K562 (cell line): ENCODE results near the gene BSN. TPM values are rescaled to one million over a fixed set of nuclear protein-coding genes. Genes with fewer than 3 reads are reported as not detected.

ENCODE experiments used
- ATAC-seq: fragments of 200-7000 bp; cut with Tn5 transposase; 3 replicates; pipeline ENCODE4 v1.9.1; 2020; ENCODE audit warnings: moderate library complexity
- BruUV-seq: library from RNA; stranded (reverse); fragments of 400-500 nt; replicated peaks from 2 replicates; lab custom pipeline; 2021; lab: Mats Ljungman, UMichigan
- CTCF ChIA-PET: fragments of 300-600 bp; formaldehyde crosslinking; extraction: SDS; loops from one replicate; lab custom pipeline; 2021; ENCODE audit warnings: low intra/inter-chr PET ratio; lab: Yijun Ruan, JAX
- POLR2A ChIA-PET: fragments of 300-600, 350-650 bp; sonication (Branson Sonifier 250); formaldehyde crosslinking; extraction: SDS; loops from one replicate; lab custom pipeline; 2021; ENCODE audit warnings: antibody characterized with exemption, inconsistent platforms; lab: Yijun Ruan, JAX
- DNase-seq, 4 experiments: peaks; one replicate each; pipeline versions ENCODE4 v3.0.0 to v3.0.0-alpha.2; 2011 to 2018; ENCODE audit warnings: low spot score in 3 of 4, mixed read lengths in 3 of 4; ENCODE audit errors: extremely low read depth in 1 of 4
- FAIRE-seq: peaks from 2 replicates; lab custom pipeline; 2011; peaks lifted over from hg19 to GRCh38; lab: Jason Lieb, UNC
- H2AFZ ChIP-seq: 2 replicates; pipeline ENCODE4 v1.6.0; 2011; ENCODE audit warnings: low read depth, low read length, control low read depth, inconsistent platforms
- H3K27ac ChIP-seq: fragments of 200-600 bp; 3 replicates; pipeline ENCODE4 v1.8.0; 2011; ENCODE audit warnings: low read depth, mild to moderate bottlenecking, control low read depth, inconsistent platforms, low read length, moderate library complexity, mixed read lengths; ENCODE audit errors: extremely low read depth
- H3K27me3 ChIP-seq, 2 experiments: fragments of 300-600 bp in 1 of 2; 2 replicates in 1 of 2; 3 replicates in 1 of 2; pipeline versions ENCODE4 v1.6.0 to v1.8.0; 2011; ENCODE audit warnings: inconsistent platforms in 2 of 2, low read length in 2 of 2, mild to moderate bottlenecking in 1 of 2, mixed read lengths in 1 of 2, moderate library complexity in 1 of 2; ENCODE audit not compliant: control insufficient read depth in 2 of 2, insufficient read depth in 2 of 2
- H3K36me3 ChIP-seq: fragments of 300-600 bp; 3 replicates; pipeline ENCODE4 v1.8.0; 2011; ENCODE audit warnings: mild to moderate bottlenecking, low read length, inconsistent platforms; ENCODE audit not compliant: control insufficient read depth, insufficient read depth
- H3K4me1 ChIP-seq, 2 experiments: fragments of 200-600 bp in 1 of 2; replicated peaks in 1 of 2; 2 replicates in 1 of 2; 3 replicates in 1 of 2; pipeline versions ENCODE4 v1.5.1 to v1.8.0; 2011; ENCODE audit warnings: inconsistent platforms in 2 of 2, low read length in 2 of 2, mild to moderate bottlenecking in 1 of 2, mixed read lengths in 1 of 2, moderate library complexity in 1 of 2; ENCODE audit not compliant: control insufficient read depth in 2 of 2, insufficient read depth in 2 of 2
- H3K4me2 ChIP-seq: 2 replicates; pipeline ENCODE4 v1.6.1; 2011; ENCODE audit warnings: low read length, control low read depth, inconsistent platforms, mixed read lengths; ENCODE audit not compliant: insufficient read depth
- H3K4me3 ChIP-seq: fragments of 200-600 bp; sonication (generic), shearing (Covaris generic); 2 replicates; pipeline ENCODE4 v1.5.1; 2016; ENCODE audit warnings: control low read depth, inconsistent platforms
- H3K79me2 ChIP-seq: fragments of 200-600 bp; 3 replicates; pipeline ENCODE4 v1.8.0; 2011; ENCODE audit warnings: low read length, inconsistent platforms; ENCODE audit not compliant: control insufficient read depth, insufficient read depth
- H3K9ac ChIP-seq, 2 experiments: 2 replicates each; pipeline versions ENCODE4 v1.6.0 to v1.6.1; 2011; ENCODE audit warnings: low read depth in 2 of 2, low read length in 2 of 2, control low read depth in 1 of 2, inconsistent platforms in 1 of 2, mild to moderate bottlenecking in 1 of 2, mixed read lengths in 1 of 2; ENCODE audit not compliant: insufficient read depth in 1 of 2
- H3K9me1 ChIP-seq: one replicate; pipeline ENCODE4 v1.6.0; 2011; ENCODE audit warnings: inconsistent platforms, mild to moderate bottlenecking, low read length, moderate library complexity; ENCODE audit not compliant: control insufficient read depth, insufficient read depth
- H3K9me3 ChIP-seq: replicated peaks from 2 replicates; pipeline ENCODE4 v1.5.1; 2011; ENCODE audit warnings: low read depth, low read length, inconsistent platforms; ENCODE audit not compliant: control insufficient read depth, insufficient read depth
- H4K20me1 ChIP-seq: replicated peaks from 2 replicates; pipeline ENCODE4 v1.6.1; 2011; ENCODE audit warnings: low read length, inconsistent platforms, mixed read lengths; ENCODE audit not compliant: control insufficient read depth, insufficient read depth
- ELF1 ChIP-seq: fragments of 200-800 bp; sonication (Bioruptor generic); IDR thresholded peaks from 2 replicates; pipeline ENCODE4 v1.6.1; 2016; ENCODE audit warnings: missing genetic modification characterization, missing compliant biosample characterization
- FOXJ3 ChIP-seq: sonication (generic); formaldehyde crosslinking; IDR thresholded peaks from 2 replicates; pipeline ENCODE4 v1.4.0; 2020; ENCODE audit warnings: mild to moderate bottlenecking, missing genetic modification reagents
- IFI16 ChIP-seq: fragments of 250-450 bp; sonication (Bioruptor Pico); IDR thresholded peaks from 2 replicates; pipeline ENCODE4 v2.1.2; 2022; ENCODE audit warnings: mild to moderate bottlenecking, inconsistent platforms
- MEIS2 ChIP-seq: fragments of 450-650 bp; IDR thresholded peaks from 2 replicates; pipeline ENCODE4 v1.6.1; 2014; ENCODE audit warnings: mild to moderate bottlenecking; ENCODE audit not compliant: partially characterized antibody
- POLR2B ChIP-seq: fragments of 450-650 bp; IDR thresholded peaks from 2 replicates; pipeline ENCODE4 v1.6.1; 2018; ENCODE audit warnings: low read depth; ENCODE audit not compliant: partially characterized antibody
- RNF2 ChIP-seq: sonication (generic); IDR thresholded peaks from 2 replicates; pipeline ENCODE4 v1.6.1; 2016
- ZNF76 ChIP-seq: fragments of 250-450 bp; sonication (Bioruptor Pico); IDR thresholded peaks from 2 replicates; pipeline ENCODE4 v1.4.0; 2020; ENCODE audit warnings: mild to moderate bottlenecking, moderate library complexity, borderline replicate concordance
- WGBS: fragments of 100-300 bp; shearing (Covaris generic); methylation state at CpG from one replicate; pipeline ENCODE4 v1.1.6; 2016; ENCODE audit warnings: low coverage, mixed read lengths; ENCODE audit not compliant: insufficient coverage; ENCODE audit errors: missing lambda C conversion rate; 5-methylcytosine and 5-hydroxymethylcytosine counted together
- in situ Hi-C: fragments of 300-500 bp; cut with MboI; formaldehyde crosslinking; loops from 4 replicates; pipeline ENCODE4 v1.15.0; 2018; ENCODE audit warnings: inconsistent platforms, mixed read lengths
- intact Hi-C: fragments of 100-400 bp; cut with micrococcal nuclease; formaldehyde crosslinking; loops from 2 replicates; pipeline ENCODE4 v1.14.2; 2022
- polyA plus RNA-seq, 8 experiments: library from polyadenylated mRNA; depleted of rRNA in 4 of 8; stranded (reverse) in 5 of 8; unstranded in 3 of 8; fragments of >200 nt; fragmentation: Nextera tagmentation in 2 of 8; fragmentation: Illumina TruSeq in 1 of 8; extraction: Ambion mirVana in 2 of 8; extraction: Trizol in 1 of 8; gene quantifications; 2 replicates each; pipeline versions ENCODE4 v1.2.1 to v1.2.3, GENCODE V29; 2011 to 2014; ENCODE audit warnings: inconsistent platforms in 1 of 8, missing spikeins in 1 of 8
- total RNA-seq, 7 experiments: library from RNA; depleted of rRNA in 6 of 7; stranded (reverse); fragments of >200 nt in 6 of 7; fragmentation: Illumina TruSeq in 2 of 7; extraction: Trizol in 2 of 7; gene quantifications; 2 replicates each; pipeline versions ENCODE4 v1.2.1 to v1.2.3, GENCODE V29; 2011 to 2021; ENCODE audit warnings: low replicate concordance in 1 of 7
- TF ChIP-seq, protein P1 (sequence below): sonication (generic); formaldehyde crosslinking; IDR thresholded peaks from 2 replicates; pipeline ENCODE4 v1.8.1; 2023; ENCODE audit warnings: mild to moderate bottlenecking, missing genetic modification reagents

BSN gene
- total and polyA plus RNA-seq, 9 of the 15 experiments (the other 6 are each of a cell fraction or from before 2014, with no cell fraction given): 0.03 to 1.5 (median 0.29) TPM

DNA sequence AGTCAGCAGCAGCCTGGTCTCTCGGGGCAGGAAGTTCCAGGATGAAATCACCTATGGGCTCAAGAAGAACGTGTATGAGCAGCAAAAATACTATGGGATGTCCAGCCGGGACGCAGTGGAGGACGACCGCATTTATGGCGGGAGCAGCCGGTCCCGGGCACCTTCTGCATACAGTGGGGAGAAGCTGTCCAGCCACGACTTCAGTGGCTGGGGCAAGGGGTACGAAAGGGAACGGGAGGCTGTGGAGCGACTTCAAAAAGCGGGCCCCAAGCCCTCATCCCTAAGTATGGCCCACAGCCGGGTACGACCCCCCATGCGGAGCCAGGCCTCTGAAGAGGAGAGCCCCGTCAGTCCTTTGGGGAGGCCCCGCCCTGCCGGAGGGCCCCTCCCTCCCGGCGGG, 107.7 kb downstream of the BSN start:
- no peaks in the 10 kb centered on the region for H3K27me3 ChIP-seq
- BruUV-seq: no TSS peak
- in situ Hi-C loops: loop anchor here (10.0 kb wide), 1 partner anchor 97 kb away; no protein-coding TSS in a partner anchor
- no peak overlapping the region for H3K27ac ChIP-seq
- TF ChIP-seq, protein P1, sequence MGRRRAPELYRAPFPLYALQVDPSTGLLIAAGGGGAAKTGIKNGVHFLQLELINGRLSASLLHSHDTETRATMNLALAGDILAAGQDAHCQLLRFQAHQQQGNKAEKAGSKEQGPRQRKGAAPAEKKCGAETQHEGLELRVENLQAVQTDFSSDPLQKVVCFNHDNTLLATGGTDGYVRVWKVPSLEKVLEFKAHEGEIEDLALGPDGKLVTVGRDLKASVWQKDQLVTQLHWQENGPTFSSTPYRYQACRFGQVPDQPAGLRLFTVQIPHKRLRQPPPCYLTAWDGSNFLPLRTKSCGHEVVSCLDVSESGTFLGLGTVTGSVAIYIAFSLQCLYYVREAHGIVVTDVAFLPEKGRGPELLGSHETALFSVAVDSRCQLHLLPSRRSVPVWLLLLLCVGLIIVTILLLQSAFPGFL (CRISPR knock-in tag): no peak
- TF ChIP-seq MEIS2 (no peak), ELF1 (tag) (no peak), POLR2B (no peak), ZNF76 (no peak), FOXJ3 (no peak), IFI16 (CRISPR knock-in tag) (no peak), RNF2 (no peak)
- no peak overlapping the region; a peak in 1 of 4 replicates for H3K9ac ChIP-seq
- ChIA-PET CTCF (no interaction called here), POLR2A (no interaction called here)
- H3K9me3 ChIP-seq: no peaks in the 10 kb centered on the region
- no peak overlapping the region for H3K4me3 ChIP-seq
- no peak for FAIRE-seq
- no peaks in the 10 kb centered on the region for H4K20me1 ChIP-seq
- WGBS: 58% methylated on average over 14 of the region's 22 CpGs
- no peak for ATAC-seq
- H2AFZ ChIP-seq: no peak overlapping the region
- no peaks in the 10 kb centered on the region for H3K9me1 ChIP-seq
- peaks cover 0 to 7% of the 10 kb centered on the region in 2 experiments; a peak in 2 of 5 replicates for H3K4me1 ChIP-seq
- H3K79me2 ChIP-seq: no peaks in the 10 kb centered on the region
- intact Hi-C loops: no loop called here
- H3K36me3 ChIP-seq: no peaks in the 10 kb centered on the region
- H3K4me2 ChIP-seq: no peak overlapping the region
- no peak for DNase-seq
